ENCODE measurements around the gene ITPR3. TPM values are rescaled to one million over a fixed set of nuclear protein-coding genes. Genes with fewer than 3 reads are reported as not detected.

Gene ITPR3
- total and polyA plus RNA-seq, 4 donors = 36.7 to 89.5 (median 44.4) TPM

DNA sequence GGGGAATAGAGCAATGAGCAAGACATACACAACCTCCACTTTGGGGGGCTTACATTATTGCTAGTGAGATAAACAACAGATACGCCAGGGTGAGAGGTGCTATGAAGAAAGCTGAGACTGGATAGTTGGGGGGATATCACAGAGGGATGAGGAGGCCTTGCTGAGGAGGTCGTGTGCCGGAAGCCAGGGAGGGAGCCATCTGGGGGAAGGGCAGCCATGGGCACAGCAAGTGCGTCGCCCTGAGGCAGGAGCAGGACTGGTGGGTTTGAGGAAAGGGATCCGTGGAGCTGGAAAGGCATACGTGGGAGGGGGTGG lies 28.9 kb upstream of the ITPR3 start:
- Histone ChIP-seq H3K4me1 (ENCODE audit: control insufficient read depth in 5 of 5, insufficient read depth in 5 of 5, low read length in 5 of 5) (peaks cover 3 to 29% (median 19%) of the 10 kb centered on the region in 5 donors), H3K27me3 (ENCODE audit: control insufficient read depth in 3 of 3, insufficient read depth in 3 of 3, low read length in 2 of 3) (peaks cover 0 to 4% (median 0%) of the 10 kb centered on the region in 3 donors), H3K36me3 (ENCODE audit: control insufficient read depth in 4 of 4, insufficient read depth in 4 of 4, low read length in 4 of 4) (no peaks in the 10 kb centered on the region), H3K9me3 (ENCODE audit: control insufficient read depth in 4 of 4, insufficient read depth in 3 of 4, low read length in 3 of 4) (no peaks in the 10 kb centered on the region), H3K27ac (ENCODE audit: low read depth in 1 of 2, low read length in 1 of 2) (peak overlapping the region in 1 of 2 donors; percentile 9), H3K9ac (ENCODE audit: insufficient read depth in 1 of 2, low read length in 2 of 2) (no peak overlapping the region), H3K4me3 (no peak overlapping the region)
- 83 to 85% methylated on average over 7 of the region's 7 CpGs for WGBS, 2 donors
- no peak for TF ChIP-seq CTCF (IDR thresholded peaks at IDR 0.05; ENCODE audit: control extremely low read depth, extremely low read depth)
- no peak for ATAC-seq (ENCODE audit: insufficient read depth, low FRiP score)
- no peak for DNase-seq

- Histone ChIP-seq H3K27me3 (ENCODE audit: control insufficient read depth in 3 of 3, insufficient read depth in 3 of 3, low read length in 2 of 3) (peaks cover 0 to 4% (median 0%) of the 10 kb centered on the region in 3 donors), H3K9me3 (ENCODE audit: control insufficient read depth in 4 of 4, insufficient read depth in 3 of 4, low read length in 3 of 4) (no peaks in the 10 kb centered on the region), H3K9ac (ENCODE audit: insufficient read depth in 1 of 2, low read length in 2 of 2) (no peak overlapping the region), H3K36me3 (ENCODE audit: control insufficient read depth in 4 of 4, insufficient read depth in 4 of 4, low read length in 4 of 4) (no peaks in the 10 kb centered on the region), H3K27ac (ENCODE audit: low read depth in 1 of 2, low read length in 1 of 2) (peak overlapping the region in 1 of 2 donors; percentile 40), H3K4me3 (no peak overlapping the region), H3K4me1 (ENCODE audit: control insufficient read depth in 5 of 5, insufficient read depth in 5 of 5, low read length in 5 of 5) (peaks cover 3 to 30% (median 19%) of the 10 kb centered on the region in 5 donors)
- no peak for TF ChIP-seq CTCF (IDR thresholded peaks at IDR 0.05; ENCODE audit: control extremely low read depth, extremely low read depth)
- DNase-seq (peak in 1 of 3 donors; percentile 41), ATAC-seq (ENCODE audit: insufficient read depth, low FRiP score) (no peak)
- 35 to 42% methylated on average over 54 to 57 of the region's 57 CpGs for WGBS, 2 donors
Observed at GRCh38 chr6:33592595-33593413, 28.3 kb upstream of the ITPR3 start.

- no peak overlapping the region for H3K4me3 ChIP-seq
- H3K9ac ChIP-seq (ENCODE audit: insufficient read depth in 1 of 2, low read length in 2 of 2) = no peak overlapping the region
- peaks cover 0 to 4% (median 0%) of the 10 kb centered on the region in 3 donors for H3K27me3 ChIP-seq (ENCODE audit: control insufficient read depth in 3 of 3, insufficient read depth in 3 of 3, low read length in 2 of 3)
- H3K36me3 ChIP-seq (ENCODE audit: control insufficient read depth in 4 of 4, insufficient read depth in 4 of 4, low read length in 4 of 4) = no peaks in the 10 kb centered on the region
- H3K4me1 ChIP-seq (ENCODE audit: control insufficient read depth in 5 of 5, insufficient read depth in 5 of 5, low read length in 5 of 5) = peaks cover 3 to 33% (median 19%) of the 10 kb centered on the region in 5 donors
- WGBS, 2 donors = 37 to 39% methylated on average over 4 of the region's 4 CpGs
- H3K9me3 ChIP-seq (ENCODE audit: control insufficient read depth in 4 of 4, insufficient read depth in 3 of 4, low read length in 3 of 4) = no peaks in the 10 kb centered on the region
- no peak for TF ChIP-seq CTCF (IDR thresholded peaks at IDR 0.05; ENCODE audit: control extremely low read depth, extremely low read depth)
- ATAC-seq (ENCODE audit: insufficient read depth, low FRiP score) (no peak), DNase-seq (no peak)
- peak overlapping the region in 1 of 2 donors; percentile 40 for H3K27ac ChIP-seq (ENCODE audit: low read depth in 1 of 2, low read length in 1 of 2)
Observed at GRCh38 chr6:33593414-33593727, 27.8 kb upstream of the ITPR3 start.
